HCT116 (cell line): ENCODE data around the gene FAM124B. TPM values are rescaled to one million over a fixed set of nuclear protein-coding genes. Genes with fewer than 3 reads are reported as not detected.

Experiments
- ATAC-seq: fragments of 200-7000 bp; cut with Tn5 transposase; 2 replicates; pipeline ENCODE4 v1.9.1; 2020; ENCODE audit warnings: mild to moderate bottlenecking, moderate library complexity
- BruUV-seq: library from RNA; stranded (reverse); fragments of 400-500 nt; replicated peaks from 2 replicates; lab custom pipeline; 2021; lab: Mats Ljungman, UMichigan
- CTCF ChIA-PET: fragments of 300-600 bp; sonication (Branson Sonifier 250); formaldehyde crosslinking; loops from one replicate; lab custom pipeline; 2021; ENCODE audit warnings: antibody characterized with exemption; lab: Charles Lee
- POLR2A ChIA-PET: fragments of 300-600, 350-600 bp; sonication (Branson Sonifier 250); formaldehyde crosslinking; loops from one replicate; lab custom pipeline; 2021; ENCODE audit warnings: antibody characterized with exemption; lab: Charles Lee
- RAD21 ChIA-PET, 2 experiments: fragments of 300-600 bp; sonication (Branson Sonifier 250); formaldehyde crosslinking; loops; one replicate each; lab custom pipeline; 2023; ENCODE audit warnings: low total read pairs in 2 of 2; ENCODE audit not compliant: uncharacterized antibody in 2 of 2, unreplicated experiment in 2 of 2, low non-redundant PET in 1 of 2; lab: Charles Lee
- DNase-seq: peaks from one replicate; pipeline ENCODE4 v3.0.0-alpha.2; 2010; ENCODE audit warnings: low read depth, low spot score
- H2AFZ ChIP-seq: fragments of 200-600 bp; shearing (Covaris generic), sonication (generic); 2 replicates; pipeline ENCODE4 v1.6.1; 2017; ENCODE audit warnings: low read depth, mixed run types, mixed read lengths, antibody characterized with exemption, low read length; ENCODE audit not compliant: poor library complexity, severe bottlenecking
- H3K27ac ChIP-seq: 2 replicates; pipeline ENCODE4 v1.5.1; 2012; ENCODE audit warnings: low read depth, low read length
- H3K27me3 ChIP-seq: fragments of 200-600 bp; sonication (generic); 2 replicates; pipeline ENCODE4 v1.6.1; 2016; ENCODE audit warnings: mixed run types, low read length, mixed read lengths; ENCODE audit not compliant: insufficient read depth
- H3K36me3 ChIP-seq, 2 experiments: fragments of 200-500 bp in 1 of 2; fragments of 200-600 bp in 1 of 2; sonication (Bioruptor generic) in 1 of 2; sonication (generic) in 1 of 2; 2 replicates each; pipeline versions ENCODE4 v1.5.1 to v1.6.1; 2014 to 2016; ENCODE audit warnings: low read length in 2 of 2, inconsistent platforms in 1 of 2, mixed read lengths in 1 of 2, mixed run types in 1 of 2; ENCODE audit not compliant: insufficient read depth in 2 of 2, control insufficient read depth in 1 of 2
- H3K4me1 ChIP-seq, 2 experiments: fragments of 200-600 bp in 1 of 2; sonication (generic) in 1 of 2; 2 replicates each; pipeline versions ENCODE4 v1.5.1 to v1.6.1; 2012 to 2017; ENCODE audit warnings: low read length in 2 of 2, inconsistent platforms in 1 of 2, mild to moderate bottlenecking in 1 of 2, mixed read lengths in 1 of 2, mixed run types in 1 of 2, moderate library complexity in 1 of 2; ENCODE audit not compliant: insufficient read depth in 2 of 2, control insufficient read depth in 1 of 2
- H3K4me2 ChIP-seq: fragments of 200-600 bp; sonication (generic); 2 replicates; pipeline ENCODE4 v1.6.1; 2017; ENCODE audit warnings: mixed run types, low read length, mixed read lengths
- H3K4me3 ChIP-seq, 2 experiments: fragments of 200-600 bp in 1 of 2; sonication (generic) in 1 of 2; replicated peaks in 1 of 2; 2 replicates each; pipeline ENCODE4 v1.5.1; 2011 to 2016; ENCODE audit warnings: low read length in 2 of 2, control low read depth in 1 of 2, low read depth in 1 of 2, mild to moderate bottlenecking in 1 of 2, mixed read lengths in 1 of 2, mixed run types in 1 of 2
- H3K79me2 ChIP-seq: fragments of 200-600 bp; sonication (generic); 2 replicates; pipeline ENCODE4 v1.6.1; 2017; ENCODE audit warnings: mild to moderate bottlenecking, mixed run types, low read length, moderate library complexity, mixed read lengths; ENCODE audit not compliant: insufficient read depth
- H3K9ac ChIP-seq: fragments of 200-600 bp; sonication (generic); 2 replicates; pipeline ENCODE4 v1.6.1; 2016; ENCODE audit warnings: low read length, mixed read lengths
- H3K9me2 ChIP-seq: fragments of 200-600 bp; sonication (generic), shearing (Covaris generic); 2 replicates; pipeline ENCODE4 v1.6.1; 2017; ENCODE audit warnings: mixed run types, mild to moderate bottlenecking, moderate library complexity; ENCODE audit not compliant: insufficient read depth
- H3K9me3 ChIP-seq, 2 experiments: fragments of 200-500 bp in 1 of 2; fragments of 200-600 bp in 1 of 2; sonication (Bioruptor generic) in 1 of 2; sonication (generic) in 1 of 2; 2 replicates each; pipeline ENCODE4 v1.6.1; 2014 to 2017; ENCODE audit warnings: low read length in 2 of 2, mixed read lengths in 2 of 2, inconsistent platforms in 1 of 2, low read depth in 1 of 2, mild to moderate bottlenecking in 1 of 2, mixed run types in 1 of 2, moderate library complexity in 1 of 2; ENCODE audit not compliant: control insufficient read depth in 1 of 2, insufficient read depth in 1 of 2
- H4K20me1 ChIP-seq: fragments of 200-600 bp; sonication (generic), shearing (Covaris generic); 2 replicates; pipeline ENCODE4 v1.6.1; 2017; ENCODE audit warnings: mixed run types, mild to moderate bottlenecking, moderate library complexity; ENCODE audit not compliant: insufficient read depth
- CTCF ChIP-seq, 3 experiments: fragments of 200-600 bp in 1 of 3; sonication (generic) in 1 of 3; IDR thresholded peaks in 2 of 3; conservative IDR thresholded peaks in 1 of 3; 2 replicates each; pipeline ENCODE4 v1.5.1; 2012 to 2017; ENCODE audit warnings: low read depth in 2 of 3, low read length in 2 of 3, antibody characterized with exemption in 1 of 3, borderline replicate concordance in 1 of 3, control low read depth in 1 of 3, mild to moderate bottlenecking in 1 of 3, mixed read lengths in 1 of 3, mixed run types in 1 of 3, moderate library complexity in 1 of 3; ENCODE audit not compliant: insufficient read depth in 1 of 3
- ELF1 ChIP-seq: IDR thresholded peaks from 2 replicates; pipeline ENCODE4 v1.6.1; 2012; ENCODE audit warnings: low read depth, borderline replicate concordance
- EZH2phosphoT487 ChIP-seq: fragments of 200-600 bp; IDR thresholded peaks from 2 replicates; pipeline ENCODE4 v1.6.1; 2018; ENCODE audit warnings: antibody characterized with exemption, borderline replicate concordance
- JUND ChIP-seq: IDR thresholded peaks from 2 replicates; pipeline ENCODE4 v1.6.1; 2012
- SP1 ChIP-seq: IDR thresholded peaks from 2 replicates; pipeline ENCODE4 v1.6.1; 2012; ENCODE audit warnings: low read depth
- SRF ChIP-seq: IDR thresholded peaks from 2 replicates; pipeline ENCODE4 v1.6.1; 2012; ENCODE audit warnings: low read depth
- YY1 ChIP-seq: IDR thresholded peaks from 2 replicates; pipeline ENCODE4 v1.6.1; 2011; ENCODE audit warnings: low read length, low read depth, moderate library complexity, mild to moderate bottlenecking; ENCODE audit not compliant: insufficient replicate concordance; ENCODE audit errors: extremely low read depth
- ZFX ChIP-seq: fragments of 450-650 bp; IDR thresholded peaks from 2 replicates; pipeline ENCODE4 v1.6.1; 2017
- intact Hi-C: fragments of 100-400 bp; cut with micrococcal nuclease; formaldehyde crosslinking; loops from 2 replicates; pipeline ENCODE4 v1.10.0; 2022
- total RNA-seq: library from RNA; stranded (reverse); gene quantifications from one replicate; pipeline ENCODE4 v1.2.1, GENCODE V29; 2021; ENCODE audit not compliant: unreplicated experiment

Gene FAM124B
- total RNA-seq, 1 experiment from 2014 or later = not detected

- RAD21 ChIA-PET = no interaction called here
- Histone ChIP-seq H3K4me1 (peaks cover 0 to 9% of the 10 kb centered on the region in 2 experiments; a peak in 2 of 4 replicates), H3K36me3 (no peaks in the 10 kb centered on the region), H2AFZ (no peak overlapping the region), H3K9me2 (no peaks in the 10 kb centered on the region), H3K9ac (no peak overlapping the region), H3K27ac (no peak overlapping the region), H4K20me1 (no peaks in the 10 kb centered on the region), H3K4me3 (no peak overlapping the region), H3K4me2 (no peak overlapping the region), H3K79me2 (no peaks in the 10 kb centered on the region), H3K27me3 (no peaks in the 10 kb centered on the region), H3K9me3 (no peaks in the 10 kb centered on the region)
- TF ChIP-seq SRF (no peak), YY1 (no peak), EZH2phosphoT487 (no peak), SP1 (no peak), JUND (no peak), CTCF (IDR thresholded peaks at IDR 0.05 in 2 of 3, conservative IDR thresholded peaks at IDR 0.05 in 1 of 3; ENCODE audit: borderline replicate concordance in 1 of 3, insufficient read depth in 1 of 3, low read depth in 2 of 3, low read length in 2 of 3) (no peak), ELF1 (no peak), ZFX (no peak)
- DNase-seq (no peak), ATAC-seq (no peak)
- BruUV-seq = no TSS peak
- CTCF ChIA-PET = no interaction called here
- intact Hi-C loops = no loop called here
- POLR2A ChIA-PET = no interaction called here
Observed at GRCh38 chr2:224413381-224413780, 11.5 kb upstream of the FAM124B start.
